ENCODE data around the gene STK25.

The STK25 gene

DNA sequence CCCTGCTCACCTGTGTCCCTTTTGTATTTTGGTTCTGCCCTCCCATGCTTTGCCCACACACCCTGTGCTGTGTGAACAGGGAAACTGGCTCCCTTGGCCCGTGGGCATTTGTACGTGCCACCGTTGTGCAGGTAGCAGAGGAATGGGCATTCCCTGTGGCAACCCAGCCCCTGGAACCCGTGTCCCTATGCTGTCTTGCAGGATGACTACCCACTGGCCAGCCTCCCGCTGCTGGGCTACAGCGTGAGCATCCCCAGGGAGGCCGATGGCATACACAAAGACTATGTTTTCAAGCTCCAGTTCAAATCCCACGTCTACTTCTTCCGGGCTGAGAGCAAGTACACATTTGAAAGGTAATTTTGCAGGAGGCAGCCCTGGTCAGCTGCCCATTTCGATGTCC lies 15.3 kb downstream of the STK25 start:
- peaks cover 49% of the 10 kb centered on the region for H3K4me1 ChIP-seq (ENCODE audit: control insufficient read depth, insufficient read depth, low read length)
- no peak overlapping the region for H3K9ac ChIP-seq (ENCODE audit: low read length)
- H3K9me3 ChIP-seq (ENCODE audit: control insufficient read depth, low read length), result no peaks in the 10 kb centered on the region
- peaks cover 21% of the 10 kb centered on the region for H3K36me3 ChIP-seq (ENCODE audit: control insufficient read depth, insufficient read depth, low read length)
- H3K4me3 ChIP-seq (ENCODE audit: low read length), result no peak overlapping the region
- H3K27me3 ChIP-seq (ENCODE audit: control insufficient read depth, insufficient read depth, low read length), result no peaks in the 10 kb centered on the region

- peaks cover 21% of the 10 kb centered on the region for H3K36me3 ChIP-seq (ENCODE audit: control insufficient read depth, insufficient read depth, low read length)
These were observed 16.2 kb downstream of the STK25 start for GRCh38 chr2:241492174-241492565.

DNA sequence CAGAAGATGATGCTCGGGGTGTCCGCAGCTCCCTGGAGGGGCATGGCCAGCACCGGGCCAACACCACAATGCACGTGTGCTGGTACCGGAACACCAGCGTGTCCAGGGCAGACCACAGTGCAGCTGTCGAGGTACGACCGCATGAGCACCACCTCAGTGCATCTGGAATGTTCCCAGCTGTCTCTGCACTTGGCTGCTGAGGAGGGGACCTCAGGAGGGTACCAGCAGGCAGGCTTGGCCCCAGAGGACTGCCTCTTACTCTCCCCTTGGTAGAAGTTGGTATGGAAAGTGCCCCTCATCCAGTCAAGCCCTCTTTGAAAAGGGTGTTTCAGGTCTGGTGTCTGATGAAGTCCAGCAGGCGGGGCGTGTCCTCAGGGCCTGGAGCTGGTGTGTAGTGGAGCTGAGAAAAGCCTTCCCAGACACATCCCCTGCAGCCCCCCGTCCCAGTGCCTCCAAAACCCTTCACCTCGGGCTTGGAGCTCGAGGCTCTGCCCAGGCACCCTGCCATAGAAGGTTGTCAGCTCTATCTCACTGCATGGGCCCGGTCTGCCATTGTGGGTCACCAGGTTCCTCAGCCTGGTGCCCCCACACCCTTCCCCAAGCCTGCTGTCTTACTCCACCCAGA lies 16.7 kb downstream of the STK25 start:
- H3K36me3 ChIP-seq (ENCODE audit: control insufficient read depth, insufficient read depth, low read length), result peaks cover 21% of the 10 kb centered on the region

More at GRCh38 chr2:241492174-241492565, 16.2 kb downstream of the STK25 start:
- H3K9ac ChIP-seq (ENCODE audit: low read length), result no peak overlapping the region
- no peaks in the 10 kb centered on the region for H3K9me3 ChIP-seq (ENCODE audit: control insufficient read depth, low read length)
- H3K4me1 ChIP-seq (ENCODE audit: control insufficient read depth, insufficient read depth, low read length), result peaks cover 40% of the 10 kb centered on the region
- no peaks in the 10 kb centered on the region for H3K27me3 ChIP-seq (ENCODE audit: control insufficient read depth, insufficient read depth, low read length)
- no peak overlapping the region for H3K4me3 ChIP-seq (ENCODE audit: low read length)

GRCh38 chr2:241490825-241491506 lies 17.4 kb downstream of the STK25 start:
- peaks cover 18% of the 10 kb centered on the region for H3K36me3 ChIP-seq (ENCODE audit: control insufficient read depth, insufficient read depth, low read length)
- no peaks in the 10 kb centered on the region for H3K9me3 ChIP-seq (ENCODE audit: control insufficient read depth, low read length)
- H3K9ac ChIP-seq (ENCODE audit: low read length), result no peak overlapping the region
- no peaks in the 10 kb centered on the region for H3K27me3 ChIP-seq (ENCODE audit: control insufficient read depth, insufficient read depth, low read length)
- peaks cover 28% of the 10 kb centered on the region for H3K4me1 ChIP-seq (ENCODE audit: control insufficient read depth, insufficient read depth, low read length)
- H3K4me3 ChIP-seq (ENCODE audit: low read length), result no peak overlapping the region

More for the DNA sequence above, 16.7 kb downstream of the STK25 start:
- H3K4me3 ChIP-seq (ENCODE audit: low read length), result no peak overlapping the region
- H3K9ac ChIP-seq (ENCODE audit: low read length), result no peak overlapping the region
- H3K27me3 ChIP-seq (ENCODE audit: control insufficient read depth, insufficient read depth, low read length), result no peaks in the 10 kb centered on the region
- H3K4me1 ChIP-seq (ENCODE audit: control insufficient read depth, insufficient read depth, low read length), result peaks cover 35% of the 10 kb centered on the region
- H3K9me3 ChIP-seq (ENCODE audit: control insufficient read depth, low read length), result no peaks in the 10 kb centered on the region

- Histone ChIP-seq H3K36me3 (ENCODE audit: control insufficient read depth, insufficient read depth, low read length) (peaks cover 13% of the 10 kb centered on the region), H3K4me3 (ENCODE audit: low read length) (no peak overlapping the region), H3K9me3 (ENCODE audit: control insufficient read depth, low read length) (no peaks in the 10 kb centered on the region), H3K27me3 (ENCODE audit: control insufficient read depth, insufficient read depth, low read length) (no peaks in the 10 kb centered on the region), H3K4me1 (ENCODE audit: control insufficient read depth, insufficient read depth, low read length) (peaks cover 20% of the 10 kb centered on the region), H3K9ac (ENCODE audit: low read length) (no peak overlapping the region)
These were observed 18.4 kb downstream of the STK25 start for GRCh38 chr2:241489733-241490680.

GRCh38 chr2:241489088-241489487 lies 19.3 kb downstream of the STK25 start:
- peaks cover 20% of the 10 kb centered on the region for H3K4me1 ChIP-seq (ENCODE audit: control insufficient read depth, insufficient read depth, low read length)
- H3K36me3 ChIP-seq (ENCODE audit: control insufficient read depth, insufficient read depth, low read length), result peaks cover 7% of the 10 kb centered on the region
- H3K9ac ChIP-seq (ENCODE audit: low read length), result no peak overlapping the region
- H3K4me3 ChIP-seq (ENCODE audit: low read length), result no peak overlapping the region
- H3K27me3 ChIP-seq (ENCODE audit: control insufficient read depth, insufficient read depth, low read length), result no peaks in the 10 kb centered on the region
- no peaks in the 10 kb centered on the region for H3K9me3 ChIP-seq (ENCODE audit: control insufficient read depth, low read length)

GRCh38 chr2:241485172-241485911 lies 23.0 kb downstream of the STK25 start:
- Histone ChIP-seq H3K4me3 (ENCODE audit: low read length) (no peak overlapping the region), H3K9ac (ENCODE audit: low read length) (no peak overlapping the region), H3K27me3 (ENCODE audit: control insufficient read depth, insufficient read depth, low read length) (no peaks in the 10 kb centered on the region), H3K9me3 (ENCODE audit: control insufficient read depth, low read length) (no peaks in the 10 kb centered on the region), H3K36me3 (ENCODE audit: control insufficient read depth, insufficient read depth, low read length) (peaks cover 10% of the 10 kb centered on the region), H3K4me1 (ENCODE audit: control insufficient read depth, insufficient read depth, low read length) (peaks cover 9% of the 10 kb centered on the region)

- H3K27me3 ChIP-seq (ENCODE audit: control insufficient read depth, insufficient read depth, low read length), result no peaks in the 10 kb centered on the region
- H3K4me1 ChIP-seq (ENCODE audit: control insufficient read depth, insufficient read depth, low read length), result no peaks in the 10 kb centered on the region
- no peak overlapping the region for H3K9ac ChIP-seq (ENCODE audit: low read length)
- peaks cover 10% of the 10 kb centered on the region for H3K36me3 ChIP-seq (ENCODE audit: control insufficient read depth, insufficient read depth, low read length)
- no peaks in the 10 kb centered on the region for H3K9me3 ChIP-seq (ENCODE audit: control insufficient read depth, low read length)
- H3K4me3 ChIP-seq (ENCODE audit: low read length), result no peak overlapping the region
These were observed 25.1 kb downstream of the STK25 start for GRCh38 chr2:241483305-241483704.

- H3K9me3 ChIP-seq (ENCODE audit: control insufficient read depth, low read length), result no peaks in the 10 kb centered on the region
- no peak overlapping the region for H3K9ac ChIP-seq (ENCODE audit: low read length)
- no peak overlapping the region for H3K4me3 ChIP-seq (ENCODE audit: low read length)
- no peaks in the 10 kb centered on the region for H3K27me3 ChIP-seq (ENCODE audit: control insufficient read depth, insufficient read depth, low read length)
- no peaks in the 10 kb centered on the region for H3K4me1 ChIP-seq (ENCODE audit: control insufficient read depth, insufficient read depth, low read length)
- H3K36me3 ChIP-seq (ENCODE audit: control insufficient read depth, insufficient read depth, low read length), result peaks cover 10% of the 10 kb centered on the region
These were observed 26.0 kb downstream of the STK25 start for GRCh38 chr2:241482126-241482955.

GRCh38 chr2:241481687-241482086 lies 26.7 kb downstream of the STK25 start:
- no peaks in the 10 kb centered on the region for H3K9me3 ChIP-seq (ENCODE audit: control insufficient read depth, low read length)
- no peaks in the 10 kb centered on the region for H3K4me1 ChIP-seq (ENCODE audit: control insufficient read depth, insufficient read depth, low read length)
- H3K27me3 ChIP-seq (ENCODE audit: control insufficient read depth, insufficient read depth, low read length), result no peaks in the 10 kb centered on the region
- H3K9ac ChIP-seq (ENCODE audit: low read length), result no peak overlapping the region
- H3K36me3 ChIP-seq (ENCODE audit: control insufficient read depth, insufficient read depth, low read length), result peaks cover 10% of the 10 kb centered on the region
- no peak overlapping the region for H3K4me3 ChIP-seq (ENCODE audit: low read length)

Measured in mucosa of stomach (tissue), 1 donor.